ENCODE results near the gene TMPRSS9.
"Not testable (repeated sequence)": the region's sequence is repeated elsewhere in the genome, so short reads cannot be mapped to it uniquely, and the experiment has no call there.

Gene TMPRSS9

GRCh38 chr19:2395293-2395829, 35.3 kb downstream of the TMPRSS9 start:
- DNase-seq, result not testable (repeated sequence)

GRCh38 chr19:2397173-2397572, 37.1 kb downstream of the TMPRSS9 start:
- not testable (repeated sequence) for DNase-seq

GRCh38 chr19:2398735-2399305, 38.8 kb downstream of the TMPRSS9 start:
- no peak for DNase-seq

- no peak for DNase-seq
These were observed 39.5 kb downstream of the TMPRSS9 start for GRCh38 chr19:2399582-2399981.

GRCh38 chr19:2408247-2408646, 48.2 kb downstream of the TMPRSS9 start:
- no peak for DNase-seq

GRCh38 chr19:2409352-2409912, 49.4 kb downstream of the TMPRSS9 start:
- DNase-seq, result no peak

- no peak for DNase-seq
These were observed 50.0 kb downstream of the TMPRSS9 start for GRCh38 chr19:2410023-2410422.

- DNase-seq, result no peak
These were observed 51.6 kb downstream of the TMPRSS9 start for GRCh38 chr19:2411709-2412108.

- no peak for DNase-seq
These were observed 52.4 kb downstream of the TMPRSS9 start for GRCh38 chr19:2412449-2412848.

GRCh38 chr19:2413159-2413558, 53.1 kb downstream of the TMPRSS9 start:
- no peak for DNase-seq

GRCh38 chr19:2413629-2414028, 53.6 kb downstream of the TMPRSS9 start:
- no peak for DNase-seq

GRCh38 chr19:2415281-2415972, 55.4 kb downstream of the TMPRSS9 start:
- no peak for DNase-seq

- no peak for DNase-seq
These were observed 55.9 kb downstream of the TMPRSS9 start for GRCh38 chr19:2415973-2416319.

GRCh38 chr19:2416321-2417097, 56.4 kb downstream of the TMPRSS9 start:
- DNase-seq, result no peak

GRCh38 chr19:2417436-2417835, 57.4 kb downstream of the TMPRSS9 start:
- not testable (repeated sequence) for DNase-seq

GRCh38 chr19:2417881-2418406, 57.9 kb downstream of the TMPRSS9 start:
- no peak for DNase-seq

GRCh38 chr19:2419754-2420153, 59.7 kb downstream of the TMPRSS9 start:
- DNase-seq, result no peak

GRCh38 chr19:2420490-2420889, 60.4 kb downstream of the TMPRSS9 start:
- no peak for DNase-seq

GRCh38 chr19:2421581-2422306, 61.7 kb downstream of the TMPRSS9 start:
- DNase-seq, result no peak

- DNase-seq, result no peak
These were observed 63.2 kb downstream of the TMPRSS9 start for GRCh38 chr19:2423071-2423914.

- DNase-seq, result no peak
These were observed 64.0 kb downstream of the TMPRSS9 start for GRCh38 chr19:2423915-2424685.
